Measurements from ENCODE around the gene TNFRSF9. TPM values are rescaled to one million over a fixed set of nuclear protein-coding genes. Genes with fewer than 3 reads are reported as not detected.

The TNFRSF9 gene
- total RNA-seq, 1 experiment from 2014 or later = not detected

- H3K4me3 ChIP-seq = no peak overlapping the region
Observed at GRCh38 chr1:7902478-7903085, 38.1 kb downstream of the TNFRSF9 start.

DNA sequence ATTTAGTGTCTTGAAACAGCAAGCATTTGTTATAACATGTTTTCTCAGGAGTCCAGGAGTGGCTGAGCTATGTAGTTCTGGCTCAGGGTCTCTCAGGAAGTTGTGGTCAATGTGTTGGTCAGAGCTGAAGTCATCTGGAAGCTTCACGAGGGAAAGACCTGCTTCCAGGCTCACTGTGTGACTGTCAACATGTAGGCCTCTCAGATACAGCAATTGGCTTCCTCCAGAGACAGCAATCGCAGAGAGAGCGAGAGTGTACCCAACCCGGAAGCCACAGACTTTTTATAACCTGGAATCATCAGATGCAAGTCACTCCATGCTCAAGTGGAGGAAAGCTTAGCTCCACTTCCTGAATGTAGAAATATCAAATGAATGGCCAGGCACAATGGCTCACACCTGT lies 40.9 kb downstream of the TNFRSF9 start:
- DNase-seq = peak; percentile 60
- no peaks in the 10 kb centered on the region for H3K27me3 ChIP-seq
- no peaks in the 10 kb centered on the region for H3K36me3 ChIP-seq
- no peaks in the 10 kb centered on the region for H3K9me3 ChIP-seq
- H3K4me3 ChIP-seq = no peak overlapping the region

More at GRCh38 chr1:7902478-7903085, 38.1 kb downstream of the TNFRSF9 start:
- H3K27me3 ChIP-seq = no peaks in the 10 kb centered on the region
- peak; percentile 54 for DNase-seq
- no peaks in the 10 kb centered on the region for H3K36me3 ChIP-seq
- H3K9me3 ChIP-seq = no peaks in the 10 kb centered on the region

DNA sequence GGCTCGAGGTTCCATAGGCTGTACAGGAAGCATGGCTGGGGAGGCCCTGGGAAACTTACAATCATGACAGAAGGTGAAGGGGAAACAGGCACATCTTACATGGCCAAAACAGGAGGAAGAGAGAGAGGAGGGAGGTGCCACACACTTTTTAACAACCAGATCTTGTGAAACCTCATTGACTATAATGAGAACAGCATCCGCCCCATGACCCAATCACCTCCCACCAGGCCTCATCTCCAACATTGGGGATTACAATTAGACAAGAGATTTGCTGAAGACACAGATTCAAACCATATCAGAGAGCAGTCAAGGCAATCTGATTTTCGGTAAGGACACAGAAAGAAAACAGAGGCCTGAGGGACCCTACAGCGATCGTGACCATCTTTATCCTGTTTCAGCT lies 41.7 kb downstream of the TNFRSF9 start:
- H3K4me3 ChIP-seq = no peak overlapping the region
- no peaks in the 10 kb centered on the region for H3K36me3 ChIP-seq

DNA sequence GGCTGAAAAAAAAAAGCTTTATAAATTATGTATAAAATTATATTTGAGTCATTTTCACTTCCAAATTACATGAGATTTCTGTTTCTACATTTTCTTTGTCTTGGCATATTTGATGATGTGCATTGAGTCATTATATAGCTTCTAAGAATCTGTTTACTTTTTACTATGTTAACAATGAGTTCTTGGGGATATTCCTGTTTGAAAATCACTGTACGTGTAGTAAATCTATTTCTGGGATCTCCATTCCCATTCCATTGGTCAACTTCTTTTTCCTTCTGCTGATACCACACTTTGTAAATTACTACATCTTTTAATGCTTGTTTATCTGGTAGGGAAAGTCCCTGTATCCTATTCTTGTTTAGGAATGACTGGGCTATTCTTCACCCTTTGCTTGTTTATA lies 43.6 kb downstream of the TNFRSF9 start:
- Histone ChIP-seq H3K27me3 (no peaks in the 10 kb centered on the region), H3K9me3 (no peaks in the 10 kb centered on the region), H3K36me3 (no peaks in the 10 kb centered on the region), H3K4me3 (no peak overlapping the region)
- no peak for DNase-seq

More for the DNA sequence above, 41.7 kb downstream of the TNFRSF9 start:
- H3K9me3 ChIP-seq = no peaks in the 10 kb centered on the region
- DNase-seq = no peak
- no peaks in the 10 kb centered on the region for H3K27me3 ChIP-seq

DNA sequence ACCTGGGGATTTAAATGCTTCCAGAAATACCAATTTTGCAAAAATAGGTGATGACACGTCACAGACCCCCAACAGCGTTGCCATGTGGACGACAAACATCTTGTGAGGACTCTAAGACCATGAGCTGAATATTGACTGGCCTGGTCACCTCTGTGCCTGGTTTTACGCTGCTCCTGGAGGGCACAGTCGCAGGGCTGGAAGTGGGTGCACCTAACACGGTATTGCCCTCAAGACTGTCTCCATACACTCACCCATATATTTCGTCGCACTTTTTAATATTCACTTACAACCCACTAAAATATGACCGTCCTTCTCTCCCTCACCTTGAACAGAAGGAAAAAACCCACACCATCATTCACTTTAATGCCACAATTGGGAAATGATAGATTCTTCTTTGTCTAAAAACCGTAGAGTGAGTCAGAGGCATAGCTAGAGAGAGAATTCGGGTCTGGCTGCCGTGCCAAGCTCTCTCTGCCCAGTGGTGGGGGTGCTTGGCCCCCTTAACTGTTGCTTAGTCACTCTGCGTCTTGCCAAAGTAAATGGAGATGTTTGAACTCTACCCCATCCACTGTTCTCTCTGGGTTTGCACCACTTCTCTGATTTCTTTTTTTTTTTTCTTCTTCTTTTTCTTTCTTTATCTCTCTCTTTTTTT lies 47.0 kb downstream of the TNFRSF9 start:
- Histone ChIP-seq H3K36me3 (no peaks in the 10 kb centered on the region), H3K4me3 (no peak overlapping the region), H3K27me3 (no peaks in the 10 kb centered on the region), H3K9me3 (no peaks in the 10 kb centered on the region)
- DNase-seq = peak; percentile 92

- Histone ChIP-seq H3K4me3 (no peak overlapping the region), H3K36me3 (no peaks in the 10 kb centered on the region), H3K9me3 (no peaks in the 10 kb centered on the region), H3K27me3 (no peaks in the 10 kb centered on the region)
- no peak for DNase-seq
Observed at GRCh38 chr1:7891804-7892203, 48.8 kb downstream of the TNFRSF9 start.

- Histone ChIP-seq H3K36me3 (no peaks in the 10 kb centered on the region), H3K4me3 (no peak overlapping the region), H3K9me3 (no peaks in the 10 kb centered on the region), H3K27me3 (no peaks in the 10 kb centered on the region)
- DNase-seq = no peak
Observed at GRCh38 chr1:7890853-7891252, 49.8 kb downstream of the TNFRSF9 start.

GRCh38 chr1:7888248-7889081 lies 52.2 kb downstream of the TNFRSF9 start:
- Histone ChIP-seq H3K9me3 (no peaks in the 10 kb centered on the region), H3K36me3 (no peaks in the 10 kb centered on the region), H3K4me3 (no peak overlapping the region), H3K27me3 (no peaks in the 10 kb centered on the region)
- no peak for DNase-seq

DNA sequence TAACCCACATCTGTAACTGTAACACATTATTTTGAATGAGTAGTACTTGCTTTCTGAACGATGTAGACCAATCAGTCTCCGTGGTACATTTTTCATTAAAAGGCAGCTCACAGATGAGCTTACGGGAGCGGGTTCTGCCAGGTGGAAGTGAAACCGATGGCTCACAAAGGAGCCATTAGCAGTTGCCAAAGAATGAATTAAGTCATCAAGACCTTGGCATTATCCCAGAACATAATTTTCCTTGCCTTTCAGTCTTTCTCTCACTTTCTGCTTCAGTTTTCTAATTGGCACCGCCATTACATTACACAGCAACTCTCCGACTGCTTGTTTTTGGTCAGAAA lies 54.3 kb downstream of the TNFRSF9 start:
- Histone ChIP-seq H3K4me3 (no peak overlapping the region), H3K36me3 (no peaks in the 10 kb centered on the region), H3K27me3 (peaks cover 5% of the 10 kb centered on the region; the same call in 1 of the 2 replicates), H3K9me3 (no peaks in the 10 kb centered on the region)
- peak; percentile 37 for DNase-seq

- Histone ChIP-seq H3K27me3 (peaks cover 5% of the 10 kb centered on the region; the same call in 1 of the 2 replicates), H3K4me3 (no peak overlapping the region), H3K9me3 (no peaks in the 10 kb centered on the region), H3K36me3 (no peaks in the 10 kb centered on the region)
- DNase-seq = no peak
Observed at GRCh38 chr1:7885513-7886404, 54.9 kb downstream of the TNFRSF9 start.

- H3K36me3 ChIP-seq = no peaks in the 10 kb centered on the region
Observed at GRCh38 chr1:7884757-7885156, 55.9 kb downstream of the TNFRSF9 start.

GRCh38 chr1:7879228-7879627 lies 61.4 kb downstream of the TNFRSF9 start:
- Histone ChIP-seq H3K4me3 (no peak overlapping the region), H3K36me3 (no peaks in the 10 kb centered on the region), H3K27me3 (peaks cover 7% of the 10 kb centered on the region; the same call in 1 of the 2 replicates), H3K9me3 (no peaks in the 10 kb centered on the region; the same call in 1 of the 2 replicates)
- no peak for DNase-seq

More at GRCh38 chr1:7884757-7885156, 55.9 kb downstream of the TNFRSF9 start:
- Histone ChIP-seq H3K4me3 (no peak overlapping the region), H3K9me3 (no peaks in the 10 kb centered on the region), H3K27me3 (peaks cover 5% of the 10 kb centered on the region; the same call in 1 of the 2 replicates)
- DNase-seq = no peak

- Histone ChIP-seq H3K27me3 (peaks cover 4% of the 10 kb centered on the region; the same call in 1 of the 2 replicates), H3K4me3 (no peak overlapping the region), H3K36me3 (no peaks in the 10 kb centered on the region), H3K9me3 (no peaks in the 10 kb centered on the region; the same call in 1 of the 2 replicates)
- DNase-seq = no peak
Observed at GRCh38 chr1:7878027-7878426, 62.6 kb downstream of the TNFRSF9 start.

- H3K36me3 ChIP-seq = no peaks in the 10 kb centered on the region
- DNase-seq = no peak
- no peak overlapping the region for H3K4me3 ChIP-seq
- H3K9me3 ChIP-seq = no peaks in the 10 kb centered on the region; the same call in 1 of the 2 replicates
- H3K27me3 ChIP-seq = 0 out of 2 replicates have a peak, but pooled peaks cover 2% of the 10 kb centered on the region
Observed at GRCh38 chr1:7873801-7874795, 66.5 kb downstream of the TNFRSF9 start.

DNA sequence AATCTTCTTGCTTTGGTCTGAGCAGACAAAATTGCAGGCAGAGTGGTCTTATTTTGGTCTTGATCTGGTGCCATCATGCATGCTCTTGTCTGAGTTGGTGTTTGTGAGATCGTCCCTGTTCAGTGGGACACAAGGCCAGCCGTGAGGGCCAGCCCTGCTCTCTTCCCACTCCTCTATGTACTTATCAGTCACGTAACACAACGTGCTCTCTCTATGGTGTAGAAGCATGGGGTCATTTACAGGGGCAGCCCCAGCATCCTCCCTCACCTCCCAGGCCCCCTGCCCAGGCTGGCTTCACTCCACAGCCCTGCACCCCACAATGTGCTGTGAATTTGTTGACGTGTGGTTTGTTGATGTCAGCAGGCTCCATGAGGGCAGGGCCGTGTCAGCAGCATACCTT lies 69.5 kb downstream of the TNFRSF9 start:
- no peak overlapping the region for H3K4me3 ChIP-seq
- H3K9me3 ChIP-seq = no peaks in the 10 kb centered on the region
- no peaks in the 10 kb centered on the region for H3K27me3 ChIP-seq
- no peaks in the 10 kb centered on the region for H3K36me3 ChIP-seq
- DNase-seq = no peak

All from MG63 (cell line).